ENCODE measurements around the gene GALNT7. TPM values are rescaled to one million over a fixed set of nuclear protein-coding genes. Genes with fewer than 3 reads are reported as not detected.

GALNT7 gene
- total RNA-seq, 1 donor from 2014 or later = 6.1 TPM

DNA sequence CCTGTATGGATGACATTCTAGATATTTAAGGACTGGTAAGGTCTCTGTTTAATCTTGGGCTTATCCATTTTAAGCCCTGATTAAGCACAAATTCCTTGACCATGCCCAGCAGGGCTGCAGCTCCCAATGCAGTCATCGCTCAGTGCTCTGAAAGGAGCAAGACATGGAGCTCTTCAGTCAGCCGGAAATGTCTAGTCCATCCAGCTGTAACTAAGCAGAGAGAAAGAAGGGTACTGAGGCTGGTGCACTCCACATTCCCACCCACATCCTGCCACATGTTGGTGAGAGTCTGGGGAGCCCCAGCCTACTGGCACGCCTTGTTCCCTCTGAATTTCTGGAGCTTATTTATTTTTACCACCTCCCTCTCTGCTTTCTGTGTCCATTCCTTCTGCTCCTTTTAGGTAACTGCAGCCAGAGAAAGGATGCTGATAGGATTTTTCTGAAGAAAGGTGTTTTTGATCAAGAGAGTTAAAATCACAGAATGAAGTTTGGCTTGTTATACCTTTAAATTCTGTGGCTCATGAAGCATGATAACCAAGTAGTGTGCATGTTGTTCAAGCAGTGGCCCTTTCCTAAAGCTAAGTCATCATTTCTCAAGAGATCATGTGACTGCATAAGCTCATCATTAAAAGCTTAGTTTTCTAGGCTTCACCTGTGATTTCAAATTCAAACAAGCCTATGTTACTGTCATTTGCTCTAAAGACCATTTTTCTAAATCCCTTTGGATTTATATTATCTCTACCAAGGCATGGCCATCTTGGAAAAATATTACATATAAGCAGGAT lies 74.0 kb downstream of the GALNT7 start:
- H3K27me3 ChIP-seq (ENCODE audit: low read depth) = no peaks in the 10 kb centered on the region
- H3K27ac ChIP-seq (replicated peaks) = no peak overlapping the region
- intact Hi-C loops (cut with micrococcal nuclease) = no loop called here

GRCh38 chr4:173243321-173243720 lies 74.7 kb downstream of the GALNT7 start:
- no peak overlapping the region for H3K27ac ChIP-seq (replicated peaks)

More for the DNA sequence above, 74.0 kb downstream of the GALNT7 start:
- Histone ChIP-seq H3K36me3 (peaks cover under 1% of the 10 kb centered on the region), H3K4me3 (no peak overlapping the region), H3K9me3 (replicated peaks) (no peaks in the 10 kb centered on the region), H3K4me1 (peaks cover 1% of the 10 kb centered on the region)
- no peak for DNase-seq
- TF ChIP-seq, protein P1, sequence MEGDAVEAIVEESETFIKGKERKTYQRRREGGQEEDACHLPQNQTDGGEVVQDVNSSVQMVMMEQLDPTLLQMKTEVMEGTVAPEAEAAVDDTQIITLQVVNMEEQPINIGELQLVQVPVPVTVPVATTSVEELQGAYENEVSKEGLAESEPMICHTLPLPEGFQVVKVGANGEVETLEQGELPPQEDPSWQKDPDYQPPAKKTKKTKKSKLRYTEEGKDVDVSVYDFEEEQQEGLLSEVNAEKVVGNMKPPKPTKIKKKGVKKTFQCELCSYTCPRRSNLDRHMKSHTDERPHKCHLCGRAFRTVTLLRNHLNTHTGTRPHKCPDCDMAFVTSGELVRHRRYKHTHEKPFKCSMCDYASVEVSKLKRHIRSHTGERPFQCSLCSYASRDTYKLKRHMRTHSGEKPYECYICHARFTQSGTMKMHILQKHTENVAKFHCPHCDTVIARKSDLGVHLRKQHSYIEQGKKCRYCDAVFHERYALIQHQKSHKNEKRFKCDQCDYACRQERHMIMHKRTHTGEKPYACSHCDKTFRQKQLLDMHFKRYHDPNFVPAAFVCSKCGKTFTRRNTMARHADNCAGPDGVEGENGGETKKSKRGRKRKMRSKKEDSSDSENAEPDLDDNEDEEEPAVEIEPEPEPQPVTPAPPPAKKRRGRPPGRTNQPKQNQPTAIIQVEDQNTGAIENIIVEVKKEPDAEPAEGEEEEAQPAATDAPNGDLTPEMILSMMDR (IDR thresholded peaks at IDR 0.05; ENCODE audit: borderline replicate concordance) = no peak

DNA sequence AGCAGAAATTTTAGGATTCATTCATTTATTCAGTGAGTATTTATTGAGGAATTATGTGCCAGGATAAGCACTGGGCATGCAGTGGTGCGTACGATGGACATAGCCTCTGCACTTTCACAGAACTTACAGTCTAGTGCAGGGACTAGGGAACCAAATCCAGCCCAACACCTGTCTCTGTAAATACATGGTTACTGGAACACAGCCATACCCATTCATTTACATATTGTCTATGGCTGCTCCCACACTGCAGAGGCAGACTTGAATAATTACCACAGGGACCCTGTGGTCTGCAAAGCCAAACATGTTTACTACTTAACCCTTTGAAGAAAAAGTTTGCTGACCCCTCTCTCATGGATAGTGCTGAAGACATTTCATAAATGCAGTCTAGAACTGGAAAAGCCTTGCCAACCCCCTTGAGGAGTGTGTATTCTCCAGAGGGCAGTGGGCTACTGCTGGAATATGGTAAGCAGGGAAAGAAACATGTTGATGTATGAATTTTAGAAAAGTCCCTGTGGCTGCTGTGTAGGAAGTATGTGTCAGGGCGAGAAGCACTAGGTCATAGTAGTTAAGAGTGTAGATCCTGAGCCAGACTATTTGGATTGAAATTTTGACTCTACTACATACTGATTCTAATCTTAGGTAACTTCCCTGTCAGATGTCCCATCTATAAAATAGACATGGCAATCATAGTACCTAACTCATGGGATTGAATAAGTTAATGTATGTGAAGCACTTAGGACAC lies 75.5 kb downstream of the GALNT7 start:
- Histone ChIP-seq H3K27me3 (ENCODE audit: low read depth) (no peaks in the 10 kb centered on the region), H3K9me3 (replicated peaks) (no peaks in the 10 kb centered on the region), H3K4me1 (no peaks in the 10 kb centered on the region), H3K36me3 (peaks cover 3% of the 10 kb centered on the region), H3K27ac (replicated peaks) (no peak overlapping the region), H3K4me3 (no peak overlapping the region)
- DNase-seq = no peak
- TF ChIP-seq, protein P1 (IDR thresholded peaks at IDR 0.05; ENCODE audit: borderline replicate concordance) = no peak
- intact Hi-C loops (cut with micrococcal nuclease) = no loop called here

More at GRCh38 chr4:173243321-173243720, 74.7 kb downstream of the GALNT7 start:
- H3K36me3 ChIP-seq = peaks cover 3% of the 10 kb centered on the region
- DNase-seq = no peak
- H3K4me3 ChIP-seq = no peak overlapping the region
- TF ChIP-seq, protein P1 (IDR thresholded peaks at IDR 0.05; ENCODE audit: borderline replicate concordance) = no peak
- no peaks in the 10 kb centered on the region for H3K27me3 ChIP-seq (ENCODE audit: low read depth)
- intact Hi-C loops (cut with micrococcal nuclease) = no loop called here
- no peaks in the 10 kb centered on the region for H3K9me3 ChIP-seq (replicated peaks)
- H3K4me1 ChIP-seq = no peaks in the 10 kb centered on the region

- intact Hi-C loops (cut with micrococcal nuclease) = no loop called here
- Histone ChIP-seq H3K9me3 (replicated peaks) (no peaks in the 10 kb centered on the region), H3K27me3 (ENCODE audit: low read depth) (no peaks in the 10 kb centered on the region), H3K4me1 (no peaks in the 10 kb centered on the region), H3K36me3 (peaks cover 3% of the 10 kb centered on the region), H3K4me3 (no peak overlapping the region), H3K27ac (replicated peaks) (no peak overlapping the region)
- TF ChIP-seq, protein P1 (IDR thresholded peaks at IDR 0.05; ENCODE audit: borderline replicate concordance) = no peak
- DNase-seq = no peak
These were observed 77.3 kb downstream of the GALNT7 start for GRCh38 chr4:173245952-173246351.

DNA sequence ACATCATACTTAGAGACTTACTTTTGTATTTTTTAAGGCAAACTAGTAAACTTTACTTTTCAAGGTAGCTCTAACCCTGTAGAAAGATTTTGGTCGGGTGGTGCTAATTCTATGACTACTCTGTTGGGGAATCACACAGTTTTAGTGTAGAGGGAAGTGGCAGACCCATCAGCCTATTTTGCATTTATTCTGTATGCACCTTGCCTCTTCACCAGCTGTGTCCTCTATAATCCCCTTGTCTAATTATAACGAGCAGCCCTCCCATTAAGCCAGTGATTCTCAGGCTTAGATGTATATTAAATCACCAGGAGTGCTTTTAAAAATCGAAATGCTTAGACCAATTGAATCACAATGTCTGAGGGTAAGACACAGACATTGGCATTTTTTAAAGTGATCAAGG lies 78.1 kb downstream of the GALNT7 start:
- DNase-seq = no peak
- no peaks in the 10 kb centered on the region for H3K4me1 ChIP-seq
- intact Hi-C loops (cut with micrococcal nuclease) = no loop called here
- no peaks in the 10 kb centered on the region for H3K9me3 ChIP-seq (replicated peaks)
- no peak overlapping the region for H3K4me3 ChIP-seq
- peaks cover 3% of the 10 kb centered on the region for H3K36me3 ChIP-seq
- H3K27ac ChIP-seq (replicated peaks) = no peak overlapping the region
- TF ChIP-seq, protein P1 (IDR thresholded peaks at IDR 0.05; ENCODE audit: borderline replicate concordance) = no peak
- H3K27me3 ChIP-seq (ENCODE audit: low read depth) = no peaks in the 10 kb centered on the region
